Chondrocyte (in vitro differentiated cells): ENCODE results near the gene MAP2K6. TPM values are rescaled to one million over a fixed set of nuclear protein-coding genes. Genes with fewer than 3 reads are reported as not detected.

Experiments used
- DNase-seq: peaks from one replicate; pipeline ENCODE4 v3.0.0; 2021; ENCODE audit warnings: mixed read lengths, low spot score
- H3K27ac Mint-ChIP-seq: one replicate; pipeline ENCODE4 v1.8.0; 2021; ENCODE audit warnings: mild to moderate bottlenecking, moderate library complexity, mixed read lengths; ENCODE audit not compliant: unreplicated experiment
- H3K27me3 Mint-ChIP-seq: 2 replicates; pipeline ENCODE4 v1.8.0; 2021; ENCODE audit warnings: low read depth, mixed read lengths
- H3K36me3 Mint-ChIP-seq: 2 replicates; pipeline ENCODE4 v1.8.0; 2021; ENCODE audit warnings: low read depth, mixed read lengths
- H3K4me1 Mint-ChIP-seq: 2 replicates; pipeline ENCODE4 v1.8.0; 2021; ENCODE audit warnings: low read depth, mild to moderate bottlenecking, mixed read lengths
- H3K4me3 Mint-ChIP-seq: one replicate; pipeline ENCODE4 v1.8.0; 2021; ENCODE audit warnings: mild to moderate bottlenecking, moderate library complexity, mixed read lengths; ENCODE audit not compliant: unreplicated experiment
- H3K9me3 Mint-ChIP-seq: 2 replicates; pipeline ENCODE4 v1.8.0; 2021; ENCODE audit warnings: low read depth, mixed read lengths
- total RNA-seq: library from RNA; stranded (reverse); gene quantifications from 3 replicates; pipeline ENCODE4 v1.2.1, GENCODE V29; 2021
- TF ChIP-seq, protein P1 (sequence below): fragments of 200-600 bp; sonication (generic); IDR thresholded peaks from 2 replicates; pipeline ENCODE4 v1.5.0; 2021; ENCODE audit warnings: antibody characterized with exemption, mild to moderate bottlenecking, moderate library complexity

The MAP2K6 gene
- total RNA-seq, 1 donor from 2014 or later, result 0.75 TPM

DNA sequence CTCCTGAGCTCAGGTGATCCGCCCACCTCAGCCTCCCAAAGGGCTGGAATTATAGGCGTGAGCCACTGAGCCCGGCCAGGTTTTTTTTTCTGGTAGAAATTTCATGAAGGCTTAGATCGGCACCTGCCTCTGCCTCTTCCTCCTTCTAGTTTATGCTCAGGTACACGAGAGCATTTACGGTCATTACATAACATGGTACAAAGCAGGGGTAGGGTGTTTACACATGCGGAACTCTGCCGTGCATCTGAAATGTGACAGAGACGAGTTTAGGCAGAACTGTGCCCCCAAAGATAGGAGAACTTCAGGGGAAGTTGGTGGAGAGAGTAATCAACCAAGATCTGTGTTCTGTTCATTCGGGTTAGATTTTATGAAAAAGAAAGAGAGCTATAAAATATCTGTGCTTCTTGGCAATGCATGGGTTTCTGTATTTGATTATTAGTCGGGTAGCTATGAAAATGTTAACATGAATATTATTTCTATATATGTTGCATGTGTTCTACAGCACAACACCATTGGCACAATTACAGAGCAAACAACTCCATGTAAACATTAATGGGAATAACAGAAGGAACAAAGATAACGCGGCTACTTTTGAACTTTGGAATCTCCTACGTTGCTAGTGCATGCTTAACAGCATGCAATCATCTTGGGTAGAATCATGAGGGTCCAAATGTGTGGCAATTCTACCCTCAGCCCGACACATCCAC, 23.5 kb upstream of the MAP2K6 start:
- no peak for DNase-seq
- H3K4me1 Mint-ChIP-seq, result no peaks in the 10 kb centered on the region
- no peaks in the 10 kb centered on the region for H3K36me3 Mint-ChIP-seq
- H3K4me3 Mint-ChIP-seq, result no peak overlapping the region
- TF ChIP-seq, protein P1, sequence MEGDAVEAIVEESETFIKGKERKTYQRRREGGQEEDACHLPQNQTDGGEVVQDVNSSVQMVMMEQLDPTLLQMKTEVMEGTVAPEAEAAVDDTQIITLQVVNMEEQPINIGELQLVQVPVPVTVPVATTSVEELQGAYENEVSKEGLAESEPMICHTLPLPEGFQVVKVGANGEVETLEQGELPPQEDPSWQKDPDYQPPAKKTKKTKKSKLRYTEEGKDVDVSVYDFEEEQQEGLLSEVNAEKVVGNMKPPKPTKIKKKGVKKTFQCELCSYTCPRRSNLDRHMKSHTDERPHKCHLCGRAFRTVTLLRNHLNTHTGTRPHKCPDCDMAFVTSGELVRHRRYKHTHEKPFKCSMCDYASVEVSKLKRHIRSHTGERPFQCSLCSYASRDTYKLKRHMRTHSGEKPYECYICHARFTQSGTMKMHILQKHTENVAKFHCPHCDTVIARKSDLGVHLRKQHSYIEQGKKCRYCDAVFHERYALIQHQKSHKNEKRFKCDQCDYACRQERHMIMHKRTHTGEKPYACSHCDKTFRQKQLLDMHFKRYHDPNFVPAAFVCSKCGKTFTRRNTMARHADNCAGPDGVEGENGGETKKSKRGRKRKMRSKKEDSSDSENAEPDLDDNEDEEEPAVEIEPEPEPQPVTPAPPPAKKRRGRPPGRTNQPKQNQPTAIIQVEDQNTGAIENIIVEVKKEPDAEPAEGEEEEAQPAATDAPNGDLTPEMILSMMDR, result no peak
- H3K27ac Mint-ChIP-seq, result no peak overlapping the region
- H3K9me3 Mint-ChIP-seq, result no peaks in the 10 kb centered on the region
- no peaks in the 10 kb centered on the region for H3K27me3 Mint-ChIP-seq

DNA sequence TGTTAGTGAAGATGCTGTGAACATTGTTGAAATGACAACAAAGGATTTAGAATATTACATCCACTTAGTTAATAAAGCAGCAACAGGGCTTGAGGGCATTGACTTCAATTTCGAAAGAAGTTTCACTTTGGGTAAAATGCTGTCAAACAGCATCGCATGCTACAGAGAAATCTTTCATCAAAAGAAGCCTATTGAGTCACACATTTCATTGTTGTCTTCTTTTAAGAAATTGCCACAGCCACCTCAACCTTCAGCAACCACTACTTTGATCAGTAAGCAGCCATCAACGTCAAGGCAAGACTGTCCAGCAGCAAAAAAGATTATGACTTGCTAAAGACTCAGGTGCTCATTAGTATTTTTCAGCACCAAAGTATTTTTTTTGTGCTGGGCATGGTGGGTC, 13.2 kb upstream of the MAP2K6 start:
- Mint-ChIP-seq H3K36me3 (peaks cover 5% of the 10 kb centered on the region), H3K4me3 (no peak overlapping the region), H3K27me3 (no peaks in the 10 kb centered on the region), H3K27ac (no peak overlapping the region), H3K9me3 (peaks cover 8% of the 10 kb centered on the region), H3K4me1 (peaks cover 6% of the 10 kb centered on the region)
- TF ChIP-seq, protein P1, result no peak
- DNase-seq, result no peak

DNA sequence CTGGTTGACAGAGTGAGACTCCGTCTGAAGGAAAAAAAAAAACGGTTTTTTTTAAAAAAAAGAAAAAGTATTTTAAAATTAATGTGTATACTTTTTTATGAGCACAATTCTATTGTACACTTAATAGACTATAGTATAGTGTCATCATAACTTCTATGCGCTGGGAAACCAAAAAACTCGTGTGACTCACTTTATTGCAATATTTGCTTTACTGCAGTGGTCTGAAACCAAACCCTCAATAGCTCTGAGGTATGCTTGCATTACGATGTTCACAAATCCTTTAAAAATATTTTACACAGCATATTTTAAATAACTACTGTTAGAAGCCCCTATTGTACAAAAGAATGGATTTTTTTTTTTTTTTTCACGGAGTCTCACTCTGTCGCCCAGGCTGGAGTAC, 12.4 kb upstream of the MAP2K6 start:
- peaks cover 6% of the 10 kb centered on the region for H3K4me1 Mint-ChIP-seq
- no peak overlapping the region for H3K4me3 Mint-ChIP-seq
- H3K27me3 Mint-ChIP-seq, result no peaks in the 10 kb centered on the region
- peak overlapping the region; percentile 15 for H3K27ac Mint-ChIP-seq
- TF ChIP-seq, protein P1, result no peak
- H3K36me3 Mint-ChIP-seq, result peaks cover 5% of the 10 kb centered on the region
- H3K9me3 Mint-ChIP-seq, result peaks cover 8% of the 10 kb centered on the region
- DNase-seq, result no peak

DNA sequence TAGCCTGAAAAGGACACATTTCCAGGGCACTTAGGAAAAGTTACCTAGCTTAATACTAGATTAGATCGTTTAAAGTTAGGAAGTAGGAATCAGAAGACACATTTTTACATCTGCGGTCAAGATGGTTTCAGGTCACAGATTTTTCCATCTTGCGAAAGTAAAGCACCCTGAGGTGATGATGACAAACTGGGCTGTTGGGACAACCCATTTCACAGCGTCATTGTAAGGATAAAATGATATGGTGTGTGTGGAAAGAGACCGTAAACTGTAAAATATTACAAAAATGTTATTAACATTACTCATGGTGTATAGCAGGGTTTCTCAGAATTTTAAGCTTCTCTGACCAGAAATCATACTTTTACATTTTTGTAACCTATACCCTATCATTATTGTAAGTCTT, 10.1 kb upstream of the MAP2K6 start:
- Mint-ChIP-seq H3K9me3 (peaks cover 8% of the 10 kb centered on the region), H3K4me3 (no peak overlapping the region), H3K27ac (no peak overlapping the region), H3K4me1 (peaks cover 6% of the 10 kb centered on the region), H3K36me3 (peaks cover 5% of the 10 kb centered on the region), H3K27me3 (no peaks in the 10 kb centered on the region)
- TF ChIP-seq, protein P1, result no peak
- no peak for DNase-seq

DNA sequence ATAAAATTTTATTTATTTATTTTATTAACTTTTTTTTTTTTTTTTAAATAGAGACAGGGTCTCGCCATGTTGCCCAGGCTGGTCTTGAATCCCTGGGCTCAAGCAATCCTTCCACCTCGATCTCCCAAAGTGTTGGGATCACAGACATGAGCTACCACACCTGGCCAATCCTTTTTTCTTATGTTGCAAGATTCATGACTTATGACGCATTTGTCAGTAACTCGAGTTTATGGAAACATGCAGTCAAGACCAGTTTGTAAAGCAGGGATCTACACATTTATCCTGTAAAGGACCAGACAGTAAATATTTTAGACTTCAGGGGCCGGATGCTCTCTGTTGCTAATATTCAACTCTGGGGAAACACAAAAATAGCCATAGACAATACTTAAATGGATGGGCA, 9.4 kb upstream of the MAP2K6 start:
- DNase-seq, result no peak

More for the DNA sequence above, 9.4 kb upstream of the MAP2K6 start:
- Mint-ChIP-seq H3K4me3 (no peak overlapping the region), H3K36me3 (peaks cover 5% of the 10 kb centered on the region), H3K9me3 (peaks cover 8% of the 10 kb centered on the region), H3K27ac (no peak overlapping the region), H3K27me3 (no peaks in the 10 kb centered on the region), H3K4me1 (peaks cover 6% of the 10 kb centered on the region)
- TF ChIP-seq, protein P1, result no peak
